T-helper 2 cell treated with Interferon-gamma antibody and Interleukin-4, amounts not matched to agents 5 μg/mL and 100 μg/mL, for 36 hours (primary cell): Measurements from ENCODE around the gene OR7G2.
"Not testable (repeated sequence)": the region's sequence is repeated elsewhere in the genome, so short reads cannot be mapped to it uniquely, and the experiment has no call there.

Source experiments
- DNase-seq: peaks from one replicate; pipeline ENCODE4 v3.0.0; 2021; ENCODE audit warnings: low spot score
- H3K27ac Mint-ChIP-seq: one replicate; pipeline ENCODE4 v1.8.0; 2021; ENCODE audit warnings: mild to moderate bottlenecking, mixed read lengths
- H3K27me3 Mint-ChIP-seq: one replicate; pipeline ENCODE4 v1.8.0; 2021; ENCODE audit warnings: low read depth, mixed read lengths
- H3K36me3 Mint-ChIP-seq: one replicate; pipeline ENCODE4 v1.8.0; 2021; ENCODE audit warnings: low read depth, mixed read lengths
- H3K4me1 Mint-ChIP-seq: one replicate; pipeline ENCODE4 v1.8.0; 2021; ENCODE audit warnings: low read depth, mixed read lengths
- H3K4me3 Mint-ChIP-seq: one replicate; pipeline ENCODE4 v1.8.0; 2022; ENCODE audit warnings: mild to moderate bottlenecking, moderate library complexity, mixed read lengths
- H3K9me3 Mint-ChIP-seq: one replicate; pipeline ENCODE4 v1.8.0; 2021; ENCODE audit warnings: mixed read lengths

Gene OR7G2

DNA sequence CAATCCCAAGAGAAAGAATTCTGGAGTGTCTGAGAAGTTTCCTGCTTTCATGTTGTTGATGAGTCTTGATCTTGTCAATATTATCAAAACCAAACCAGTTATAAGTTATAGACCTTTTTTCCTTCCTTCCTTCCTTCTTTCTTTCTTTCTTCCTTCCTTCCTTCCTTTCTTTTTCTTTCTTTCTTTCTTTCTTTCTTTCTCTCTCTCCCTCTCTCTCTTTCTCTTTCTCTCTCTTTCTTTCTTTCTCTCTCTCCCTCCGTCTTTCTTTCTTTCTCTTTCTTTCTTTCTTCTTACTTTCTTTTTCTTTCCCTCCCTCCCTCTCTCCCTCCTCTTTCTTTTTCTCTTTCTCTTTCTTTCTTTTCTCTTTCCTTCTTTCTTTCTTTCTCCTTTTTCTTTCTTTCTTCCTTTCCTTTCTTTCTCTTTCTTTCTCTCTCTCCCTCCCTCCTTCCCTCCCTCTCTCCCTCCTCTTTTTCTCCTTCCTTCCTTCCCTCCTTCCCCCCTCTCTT lies 19.7 kb upstream of the OR7G2 start, which contains the start of gene OR7G3:
OR7G3 (minus strand) TSS at position 51 of the 506 bp plus-strand sequence; CDS start at position 51, 0 bp downstream.
- peaks cover 6% of the 10 kb centered on the region for H3K4me1 Mint-ChIP-seq
- no peak for DNase-seq
- H3K36me3 Mint-ChIP-seq = no peaks in the 10 kb centered on the region
- peaks cover 7% of the 10 kb centered on the region for H3K9me3 Mint-ChIP-seq
- no peak within 1 kb of the TSS for H3K27ac Mint-ChIP-seq
- H3K4me3 Mint-ChIP-seq = no peak within 1 kb of the TSS
- peaks cover 2% of the 10 kb centered on the region for H3K27me3 Mint-ChIP-seq

DNA sequence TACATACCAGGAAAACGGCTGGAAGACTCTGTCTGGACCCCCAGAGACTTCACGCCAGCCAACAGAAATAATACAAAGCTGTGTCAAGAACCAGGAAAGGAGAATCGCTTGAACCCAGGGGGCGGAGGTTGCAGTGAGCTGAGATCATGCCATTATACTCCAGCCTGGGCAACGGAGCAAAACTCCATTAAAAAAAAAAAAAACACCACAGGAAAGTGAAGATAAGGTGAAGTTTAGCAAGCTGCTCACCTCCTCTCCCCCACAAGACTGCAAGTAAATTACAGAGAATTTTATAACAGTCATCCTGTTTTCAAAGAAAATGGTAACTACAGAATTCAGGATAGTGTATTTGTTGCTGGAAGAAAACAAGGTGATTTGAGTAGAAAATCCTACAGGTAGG lies 9.3 kb upstream of the OR7G2 start:
- Mint-ChIP-seq H3K36me3 (no peaks in the 10 kb centered on the region), H3K27me3 (no peaks in the 10 kb centered on the region), H3K9me3 (peaks cover 3% of the 10 kb centered on the region), H3K27ac (no peak overlapping the region), H3K4me1 (no peaks in the 10 kb centered on the region), H3K4me3 (no peak overlapping the region)
- DNase-seq = no peak

DNA sequence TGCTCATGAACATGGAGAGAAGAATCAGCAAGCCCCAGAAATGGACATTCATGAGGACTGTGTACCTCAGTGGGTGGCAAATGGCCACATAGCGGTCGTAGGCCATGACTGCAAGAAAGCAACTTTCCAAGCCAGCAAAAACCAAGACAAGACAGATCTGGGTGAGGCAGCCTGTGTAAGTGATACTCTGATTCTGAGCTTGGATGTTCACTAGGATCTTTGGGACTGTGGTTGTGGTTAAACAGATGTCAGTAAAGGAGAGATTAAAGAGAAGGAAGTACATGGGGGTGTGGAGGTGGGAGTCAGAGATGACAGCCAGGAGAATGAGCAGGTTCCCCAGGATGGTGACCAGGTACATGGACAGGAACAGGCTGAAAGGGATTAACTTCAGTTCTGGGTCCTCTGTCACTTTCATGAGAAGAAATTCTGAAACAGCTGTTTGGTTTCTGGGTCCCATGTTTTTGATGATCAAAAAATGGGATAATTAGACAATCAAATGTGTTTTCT lies 8.1 kb upstream of the OR7G2 start, which contains the start of gene OR7G1:
OR7G1 (minus strand) TSS at position 457 of the 507 bp plus-strand sequence; CDS start at position 457, 0 bp downstream.
- Mint-ChIP-seq H3K27ac (no peak within 1 kb of the TSS), H3K4me3 (no peak within 1 kb of the TSS), H3K36me3 (no peaks in the 10 kb centered on the region), H3K9me3 (no peaks in the 10 kb centered on the region), H3K27me3 (no peaks in the 10 kb centered on the region), H3K4me1 (no peaks in the 10 kb centered on the region)
- no peak for DNase-seq

- H3K27ac Mint-ChIP-seq = no peak overlapping the region
- H3K27me3 Mint-ChIP-seq = no peaks in the 10 kb centered on the region
- H3K36me3 Mint-ChIP-seq = no peaks in the 10 kb centered on the region
- no peaks in the 10 kb centered on the region for H3K4me1 Mint-ChIP-seq
- no peak for DNase-seq
- no peak overlapping the region for H3K4me3 Mint-ChIP-seq
- no peaks in the 10 kb centered on the region for H3K9me3 Mint-ChIP-seq
Observed at GRCh38 chr19:9109959-9110358, 2.7 kb upstream of the OR7G2 start.

GRCh38 chr19:9086761-9087160 lies 20.5 kb downstream of the OR7G2 start, which contains the start of gene OR1M1:
Gene OR1M1, plus strand, starts transcription at chr19:9087061. Its CDS starts 6,184 bp downstream, at chr19:9093245.
- no peak for DNase-seq
- H3K9me3 Mint-ChIP-seq = no peaks in the 10 kb centered on the region
- H3K27me3 Mint-ChIP-seq = no peaks in the 10 kb centered on the region
- no peaks in the 10 kb centered on the region for H3K4me1 Mint-ChIP-seq
- H3K27ac Mint-ChIP-seq = no peak within 1 kb of the TSS
- H3K4me3 Mint-ChIP-seq = no peak within 1 kb of the TSS
- no peaks in the 10 kb centered on the region for H3K36me3 Mint-ChIP-seq

- no peak overlapping the region for H3K27ac Mint-ChIP-seq
- no peaks in the 10 kb centered on the region for H3K27me3 Mint-ChIP-seq
- H3K36me3 Mint-ChIP-seq = no peaks in the 10 kb centered on the region
- H3K4me3 Mint-ChIP-seq = no peak overlapping the region
- no peak for DNase-seq
- H3K9me3 Mint-ChIP-seq = no peaks in the 10 kb centered on the region
- H3K4me1 Mint-ChIP-seq = peaks cover 5% of the 10 kb centered on the region
Observed at GRCh38 chr19:9078651-9079050, 28.6 kb downstream of the OR7G2 start.

GRCh38 chr19:9076901-9077300 lies 30.4 kb downstream of the OR7G2 start:
- H3K27me3 Mint-ChIP-seq = no peaks in the 10 kb centered on the region
- no peak overlapping the region for H3K4me3 Mint-ChIP-seq
- H3K9me3 Mint-ChIP-seq = no peaks in the 10 kb centered on the region
- H3K36me3 Mint-ChIP-seq = no peaks in the 10 kb centered on the region
- H3K4me1 Mint-ChIP-seq = peaks cover 5% of the 10 kb centered on the region
- no peak overlapping the region for H3K27ac Mint-ChIP-seq
- no peak for DNase-seq

GRCh38 chr19:9075064-9075949 lies 32.0 kb downstream of the OR7G2 start:
- H3K4me1 Mint-ChIP-seq = peaks cover 5% of the 10 kb centered on the region
- no peaks in the 10 kb centered on the region for H3K9me3 Mint-ChIP-seq
- DNase-seq = no peak
- no peaks in the 10 kb centered on the region for H3K27me3 Mint-ChIP-seq
- H3K4me3 Mint-ChIP-seq = no peak overlapping the region
- H3K27ac Mint-ChIP-seq = no peak overlapping the region
- no peaks in the 10 kb centered on the region for H3K36me3 Mint-ChIP-seq

DNA sequence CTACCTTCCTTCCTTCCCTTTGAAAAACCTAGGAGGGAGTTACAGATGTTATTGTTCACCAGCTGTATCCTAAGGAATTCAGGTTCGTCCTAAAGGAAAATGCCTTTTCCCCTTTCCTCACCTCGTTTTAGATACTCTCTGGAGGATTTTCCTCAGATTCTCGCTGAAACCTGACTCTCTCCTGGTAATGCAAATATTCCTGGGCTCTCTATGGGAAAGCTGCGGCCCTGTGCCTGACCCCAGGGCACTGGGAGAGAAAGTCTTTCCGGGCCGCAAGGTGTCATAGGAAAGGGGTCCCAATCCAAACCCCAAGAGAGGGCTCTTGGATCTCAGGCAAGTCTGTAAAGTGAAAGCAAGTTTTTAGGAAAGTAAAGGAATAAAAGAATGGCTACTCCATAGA lies 33.5 kb downstream of the OR7G2 start:
- Mint-ChIP-seq H3K4me3 (no peak overlapping the region), H3K9me3 (no peaks in the 10 kb centered on the region), H3K4me1 (no peaks in the 10 kb centered on the region), H3K36me3 (no peaks in the 10 kb centered on the region), H3K27me3 (no peaks in the 10 kb centered on the region), H3K27ac (no peak overlapping the region)
- no peak for DNase-seq

DNA sequence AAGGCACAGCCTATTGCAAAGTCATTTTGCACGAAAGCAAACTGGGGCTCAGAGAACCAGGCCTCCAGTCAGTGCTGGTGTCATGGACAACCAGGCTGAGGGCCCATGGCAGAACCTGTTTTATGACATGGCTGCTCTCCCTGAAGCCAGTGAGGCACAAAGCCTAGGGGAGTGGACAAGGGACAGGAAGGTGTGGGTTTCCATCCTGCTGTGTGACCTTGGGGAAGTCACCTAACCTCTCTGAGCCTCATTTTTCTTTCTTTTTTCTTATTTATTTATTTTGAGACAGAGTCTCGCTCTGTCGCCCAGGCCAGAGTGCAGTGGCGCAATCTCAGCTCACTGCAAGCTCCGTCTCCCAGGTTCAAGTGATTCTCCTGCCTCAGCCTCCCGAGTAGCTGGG lies 35.6 kb downstream of the OR7G2 start:
- H3K4me1 Mint-ChIP-seq, H3K4me3 Mint-ChIP-seq, DNase-seq, H3K36me3 Mint-ChIP-seq, H3K27me3 Mint-ChIP-seq, H3K27ac Mint-ChIP-seq, H3K9me3 Mint-ChIP-seq: not testable (repeated sequence)

DNA sequence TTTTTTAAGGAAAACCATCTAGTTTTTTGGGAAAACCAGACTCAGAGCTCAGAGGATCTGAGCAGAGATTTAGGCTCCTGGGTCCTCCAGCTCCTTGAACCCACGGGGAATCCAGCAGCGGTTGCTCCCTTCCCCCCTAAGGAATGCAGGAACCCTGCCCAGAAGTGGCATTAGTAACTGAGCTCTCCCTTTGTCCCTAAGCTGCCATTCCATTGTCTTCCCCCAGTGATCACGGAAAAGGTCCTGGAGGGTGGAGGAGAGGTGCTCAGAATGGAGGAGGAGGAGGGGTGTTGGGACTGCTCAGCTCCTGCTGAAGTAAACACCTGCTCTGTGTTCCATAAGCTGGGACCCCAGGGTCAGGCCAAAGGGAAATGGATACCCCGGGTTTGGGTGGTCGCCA lies 37.2 kb downstream of the OR7G2 start:
- Mint-ChIP-seq H3K27me3 (no peaks in the 10 kb centered on the region), H3K4me1 (no peaks in the 10 kb centered on the region), H3K27ac (no peak overlapping the region), H3K9me3 (no peaks in the 10 kb centered on the region), H3K36me3 (no peaks in the 10 kb centered on the region), H3K4me3 (no peak overlapping the region)
- no peak for DNase-seq

- Mint-ChIP-seq H3K27ac (no peak overlapping the region), H3K27me3 (no peaks in the 10 kb centered on the region), H3K9me3 (no peaks in the 10 kb centered on the region), H3K4me1 (no peaks in the 10 kb centered on the region), H3K36me3 (no peaks in the 10 kb centered on the region), H3K4me3 (no peak overlapping the region)
- DNase-seq = no peak
Observed at GRCh38 chr19:9065457-9066014, 41.7 kb downstream of the OR7G2 start.

- H3K9me3 Mint-ChIP-seq = no peaks in the 10 kb centered on the region
- no peak overlapping the region for H3K4me3 Mint-ChIP-seq
- no peaks in the 10 kb centered on the region for H3K4me1 Mint-ChIP-seq
- no peak for DNase-seq
- H3K27ac Mint-ChIP-seq = no peak overlapping the region
- no peaks in the 10 kb centered on the region for H3K27me3 Mint-ChIP-seq
- no peaks in the 10 kb centered on the region for H3K36me3 Mint-ChIP-seq
Observed at GRCh38 chr19:9061879-9062278, 45.4 kb downstream of the OR7G2 start.
